Measurements from ENCODE around the gene TIAL1. TPM values are rescaled to one million over a fixed set of nuclear protein-coding genes. Genes with fewer than 3 reads are reported as not detected.

TIAL1 gene
- total and polyA plus RNA-seq, 10 of the 15 experiments (the other 5 are each of a cell fraction or from before 2014, with no cell fraction given), result 26.0 to 159 (median 62.8) TPM

DNA sequence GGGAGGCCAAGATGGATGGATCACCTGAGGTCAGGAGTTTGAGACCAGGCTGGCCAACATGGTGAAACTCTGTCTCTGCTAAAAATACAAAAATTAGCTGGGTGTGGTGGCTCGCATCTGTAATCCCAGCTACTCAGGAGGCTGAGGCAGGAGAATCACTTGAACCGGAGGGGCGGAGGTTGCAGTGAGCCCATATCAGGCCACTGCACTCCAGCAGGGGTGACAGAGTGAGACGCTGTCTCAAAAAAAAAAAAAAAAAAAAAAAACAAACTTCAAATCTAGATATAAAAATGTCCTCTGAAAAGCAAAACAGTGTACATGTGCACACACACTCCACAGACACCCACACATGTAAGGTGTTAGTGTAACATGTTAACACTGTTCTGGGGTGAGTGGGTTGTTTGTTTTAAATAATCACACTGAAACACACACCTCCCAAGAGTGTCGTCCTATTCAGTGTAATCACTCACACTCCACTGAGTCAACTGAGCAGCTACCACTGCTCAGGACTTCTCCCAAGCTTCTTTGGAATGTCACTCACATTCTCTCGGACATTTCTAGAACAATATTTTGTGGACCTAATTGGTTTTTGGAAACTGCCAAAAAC is 41.5 kb downstream of the TIAL1 start (continued):
- TF ChIP-seq, protein P1, sequence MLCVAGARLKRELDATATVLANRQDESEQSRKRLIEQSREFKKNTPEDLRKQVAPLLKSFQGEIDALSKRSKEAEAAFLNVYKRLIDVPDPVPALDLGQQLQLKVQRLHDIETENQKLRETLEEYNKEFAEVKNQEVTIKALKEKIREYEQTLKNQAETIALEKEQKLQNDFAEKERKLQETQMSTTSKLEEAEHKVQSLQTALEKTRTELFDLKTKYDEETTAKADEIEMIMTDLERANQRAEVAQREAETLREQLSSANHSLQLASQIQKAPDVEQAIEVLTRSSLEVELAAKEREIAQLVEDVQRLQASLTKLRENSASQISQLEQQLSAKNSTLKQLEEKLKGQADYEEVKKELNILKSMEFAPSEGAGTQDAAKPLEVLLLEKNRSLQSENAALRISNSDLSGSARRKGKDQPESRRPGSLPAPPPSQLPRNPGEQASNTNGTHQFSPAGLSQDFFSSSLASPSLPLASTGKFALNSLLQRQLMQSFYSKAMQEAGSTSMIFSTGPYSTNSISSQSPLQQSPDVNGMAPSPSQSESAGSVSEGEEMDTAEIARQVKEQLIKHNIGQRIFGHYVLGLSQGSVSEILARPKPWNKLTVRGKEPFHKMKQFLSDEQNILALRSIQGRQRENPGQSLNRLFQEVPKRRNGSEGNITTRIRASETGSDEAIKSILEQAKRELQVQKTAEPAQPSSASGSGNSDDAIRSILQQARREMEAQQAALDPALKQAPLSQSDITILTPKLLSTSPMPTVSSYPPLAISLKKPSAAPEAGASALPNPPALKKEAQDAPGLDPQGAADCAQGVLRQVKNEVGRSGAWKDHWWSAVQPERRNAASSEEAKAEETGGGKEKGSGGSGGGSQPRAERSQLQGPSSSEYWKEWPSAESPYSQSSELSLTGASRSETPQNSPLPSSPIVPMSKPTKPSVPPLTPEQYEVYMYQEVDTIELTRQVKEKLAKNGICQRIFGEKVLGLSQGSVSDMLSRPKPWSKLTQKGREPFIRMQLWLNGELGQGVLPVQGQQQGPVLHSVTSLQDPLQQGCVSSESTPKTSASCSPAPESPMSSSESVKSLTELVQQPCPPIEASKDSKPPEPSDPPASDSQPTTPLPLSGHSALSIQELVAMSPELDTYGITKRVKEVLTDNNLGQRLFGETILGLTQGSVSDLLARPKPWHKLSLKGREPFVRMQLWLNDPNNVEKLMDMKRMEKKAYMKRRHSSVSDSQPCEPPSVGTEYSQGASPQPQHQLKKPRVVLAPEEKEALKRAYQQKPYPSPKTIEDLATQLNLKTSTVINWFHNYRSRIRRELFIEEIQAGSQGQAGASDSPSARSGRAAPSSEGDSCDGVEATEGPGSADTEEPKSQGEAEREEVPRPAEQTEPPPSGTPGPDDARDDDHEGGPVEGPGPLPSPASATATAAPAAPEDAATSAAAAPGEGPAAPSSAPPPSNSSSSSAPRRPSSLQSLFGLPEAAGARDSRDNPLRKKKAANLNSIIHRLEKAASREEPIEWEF (IDR thresholded peaks at IDR 0.05; ENCODE audit: insufficient replicate concordance, low read depth, low read length), result no peak
- no peak for TF ChIP-seq SIN3A (IDR thresholded peaks at IDR 0.05; ENCODE audit: low read depth, low read length)
- TF ChIP-seq PAX8 (IDR thresholded peaks at IDR 0.05), result no peak

DNA sequence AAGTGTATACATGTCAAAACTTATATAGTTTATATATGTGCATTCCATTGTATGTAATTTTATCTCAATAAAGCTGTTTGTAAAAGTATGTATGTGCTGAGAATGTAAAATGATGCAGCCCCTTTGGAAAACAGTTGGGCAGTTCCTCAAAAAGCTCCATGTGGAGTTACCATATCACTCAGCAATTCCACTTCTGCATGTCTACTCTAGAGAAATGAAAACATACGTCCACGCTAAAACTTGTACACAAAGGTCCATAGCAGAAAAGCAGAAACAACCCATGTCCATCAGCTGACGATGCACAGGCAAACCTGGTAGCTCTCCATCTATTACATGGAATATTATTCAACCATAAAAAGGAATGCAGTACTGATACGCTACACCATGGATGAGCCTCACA is 45.9 kb downstream of the TIAL1 start:
- Histone ChIP-seq H3K9ac (ENCODE audit: control insufficient read depth, insufficient read depth, low read length) (no peak overlapping the region), H3K36me3 (ENCODE audit: control insufficient read depth in 2 of 2, insufficient read depth in 2 of 2, low read length in 1 of 2) (no peaks in the 10 kb centered on the region), H2AFZ (ENCODE audit: control insufficient read depth, low read depth, low read length) (no peak overlapping the region), H3K4me1 (ENCODE audit: control insufficient read depth, insufficient read depth, low read length) (no peaks in the 10 kb centered on the region), H3K27me3 (replicated peaks in 1 of 2; ENCODE audit: control insufficient read depth in 2 of 2, insufficient read depth in 2 of 2, low read length in 1 of 2) (no peaks in the 10 kb centered on the region), H4K20me1 (ENCODE audit: control insufficient read depth, insufficient read depth) (no peaks in the 10 kb centered on the region), H3K27ac (ENCODE audit: control insufficient read depth, insufficient read depth) (no peak overlapping the region), H3K4me2 (ENCODE audit: control insufficient read depth, insufficient read depth) (no peak overlapping the region), H3K9me3 (replicated peaks; ENCODE audit: control insufficient read depth, insufficient read depth, low read length) (no peaks in the 10 kb centered on the region), H3K4me3 (no peak overlapping the region), H3K79me2 (ENCODE audit: control insufficient read depth, insufficient read depth, low read length) (no peaks in the 10 kb centered on the region)
- ChIA-PET RAD21 (ENCODE audit: unreplicated experiment) (no interaction called here), POLR2A (interaction anchor here (0.6 kb wide), 1 partner anchor 63 kb away, joined by 3 read pairs; no protein-coding TSS in a partner anchor), CTCF (interaction anchor here (0.7 to 1.1 kb wide), 2 partner anchors 8 to 28 kb away, joined by 3 read pairs; partner anchors contain the start of gene RGS10), SMC1A (ENCODE audit: uncharacterized antibody, unreplicated experiment) (interaction anchor here (0.8 kb wide), 1 partner anchor 352 kb away, joined by 3 read pairs; no protein-coding TSS in a partner anchor)
- in situ Hi-C loops (cut with MboI) (no loop called here), intact Hi-C loops (cut with micrococcal nuclease; ENCODE audit: unreplicated experiment) (no loop called here)
- no peak for TF ChIP-seq GABPA (IDR thresholded peaks at IDR 0.05; ENCODE audit: low read depth)
- TF ChIP-seq HDAC2 (IDR thresholded peaks at IDR 0.05), result no peak
- no peak for TF ChIP-seq CHD1 (IDR thresholded peaks at IDR 0.05; ENCODE audit: low read depth, low read length)
- ATAC-seq (no peak), DNase-seq (ENCODE audit: low read depth, low spot score) (no peak), FAIRE-seq (no peak)
- WGBS (ENCODE audit: insufficient coverage, insufficient replicate concordance, low lambda C conversion rate, missing lambda C conversion rate), result 43% methylated on average over 4 of the region's 4 CpGs
- no TSS peak for BruUV-seq (replicated peaks)
